GM21723 (cell line): ENCODE results near the gene MUC5B.

Experiments
- ATAC-seq: cut with Tn5 transposase; IDR thresholded peaks from one replicate; pipeline ENCODE4 v1.9.1; 2021; ENCODE audit warnings: mild to moderate bottlenecking, moderate library complexity; ENCODE audit not compliant: unreplicated experiment

MUC5B gene

GRCh38 chr11:1219834-1220815 is 2.7 kb upstream of the MUC5B start:
- ATAC-seq, result no peak

DNA sequence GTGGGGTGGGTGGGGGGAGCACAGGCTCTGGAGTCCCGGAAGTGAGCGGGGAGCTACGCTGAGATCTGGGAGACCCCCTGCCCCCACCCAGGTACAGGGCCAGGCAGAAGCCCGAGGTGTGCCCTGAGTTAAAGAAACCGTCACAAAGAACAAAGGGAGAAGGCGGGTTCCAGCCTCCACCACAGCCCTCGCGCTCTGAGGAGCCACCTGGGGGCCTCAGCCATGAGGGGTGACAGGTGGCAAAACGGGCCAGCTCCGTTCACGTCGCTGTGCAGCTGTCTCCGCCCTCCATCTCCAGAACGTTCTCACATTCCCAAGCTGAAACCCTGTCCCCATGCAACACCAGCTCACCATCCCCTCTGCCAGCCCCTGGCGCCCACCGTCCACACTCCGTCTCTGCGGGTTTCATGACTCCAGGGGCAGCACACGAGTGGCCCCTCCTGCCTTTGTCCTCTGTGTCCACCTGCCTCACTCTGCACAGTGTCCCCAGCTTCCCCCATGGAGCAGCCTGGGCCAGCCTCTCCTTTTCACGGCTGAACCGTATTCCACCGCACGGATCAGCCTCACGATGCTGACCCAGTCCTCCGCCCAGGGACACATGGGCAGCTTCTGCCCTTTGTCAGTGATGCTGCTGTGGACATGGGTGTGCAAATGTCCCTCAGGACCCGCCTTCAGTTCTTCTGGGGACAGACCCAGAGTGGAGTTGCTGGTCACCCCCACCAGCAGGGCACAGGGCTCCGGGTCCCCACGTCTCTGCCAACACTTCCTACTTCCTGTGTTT is 1.7 kb upstream of the MUC5B start:
- no peak for ATAC-seq

DNA sequence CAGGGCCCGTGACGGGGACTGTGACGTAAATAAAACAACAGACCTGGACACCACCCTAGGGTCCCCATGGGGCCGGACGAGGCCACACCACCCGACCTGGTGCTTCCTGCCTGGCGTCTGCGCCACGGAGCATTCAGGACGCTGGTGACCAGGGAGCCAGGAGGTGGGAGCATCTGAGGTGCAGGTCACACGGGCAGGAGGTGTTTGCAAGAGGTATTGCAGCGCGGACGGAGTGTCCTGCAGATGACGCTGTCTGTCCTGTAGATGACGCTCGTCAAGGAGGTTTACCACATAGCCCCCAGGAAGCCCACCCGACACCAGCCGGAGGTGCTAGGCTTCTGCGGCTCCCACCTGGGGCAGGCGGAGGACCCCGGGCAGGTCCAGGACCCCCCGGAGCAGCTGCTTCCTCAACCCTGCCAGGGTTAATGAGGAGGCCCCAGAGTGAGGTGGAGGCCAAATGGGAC is 986 bp upstream of the MUC5B start:
- no peak for ATAC-seq

- no peak for ATAC-seq
Measured at GRCh38 chr11:1223346-1224110, 662 bp downstream of the MUC5B start.

- no peak for ATAC-seq
Measured at GRCh38 chr11:1224111-1224490, 1.2 kb downstream of the MUC5B start.

DNA sequence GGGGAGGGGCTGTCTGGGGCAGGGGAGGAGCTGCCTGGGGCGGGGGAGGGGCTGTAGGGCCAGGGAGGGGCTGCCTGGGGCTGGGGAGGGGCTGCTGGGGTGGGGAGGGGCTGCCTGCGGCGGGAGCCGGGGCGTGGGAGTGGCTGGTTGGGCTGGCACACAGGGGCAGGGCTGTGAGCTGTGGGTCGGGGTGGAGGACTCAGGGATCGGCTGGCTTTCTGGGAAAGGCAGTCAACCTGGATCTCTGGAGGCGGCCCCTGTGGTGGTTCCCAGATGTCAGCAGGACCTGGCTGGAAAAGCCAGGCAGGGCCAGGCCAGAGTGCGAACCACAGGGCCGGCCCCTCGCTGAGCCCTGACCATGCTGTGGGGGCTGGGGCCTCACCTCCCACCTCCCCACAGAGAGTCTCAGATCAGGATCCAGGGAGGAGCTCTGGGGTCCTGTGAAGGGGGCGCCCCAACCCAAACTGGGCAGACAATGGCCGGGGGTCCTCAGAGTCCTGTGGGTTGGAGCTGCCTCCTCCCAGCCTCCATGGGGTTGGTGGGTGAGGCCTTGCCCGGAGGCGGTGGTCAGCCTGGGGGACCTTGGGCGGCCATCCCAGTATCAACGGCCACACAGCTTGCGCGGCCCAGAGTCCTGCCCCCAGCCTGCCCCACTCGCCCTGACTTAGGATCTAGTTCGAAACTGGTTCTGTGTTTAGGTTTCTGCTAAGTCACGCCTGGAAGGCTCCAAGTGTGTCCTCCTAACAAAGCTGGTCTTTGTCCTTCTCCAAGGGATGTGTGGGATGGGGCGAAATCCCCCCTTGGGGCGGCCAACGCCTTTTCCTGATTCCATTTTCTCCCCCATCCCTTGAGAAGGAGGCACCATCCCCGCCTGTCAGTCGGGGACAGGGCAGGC is 1.9 kb downstream of the MUC5B start:
- no peak for ATAC-seq

- no peak for ATAC-seq
Measured at GRCh38 chr11:1225386-1226225, 2.7 kb downstream of the MUC5B start.

GRCh38 chr11:1226226-1226985 is 3.5 kb downstream of the MUC5B start:
- ATAC-seq, result no peak

- no peak for ATAC-seq
Measured at GRCh38 chr11:1226986-1227550, 4.2 kb downstream of the MUC5B start.

- ATAC-seq, result no peak
Measured at GRCh38 chr11:1227551-1228100, 4.8 kb downstream of the MUC5B start.

DNA sequence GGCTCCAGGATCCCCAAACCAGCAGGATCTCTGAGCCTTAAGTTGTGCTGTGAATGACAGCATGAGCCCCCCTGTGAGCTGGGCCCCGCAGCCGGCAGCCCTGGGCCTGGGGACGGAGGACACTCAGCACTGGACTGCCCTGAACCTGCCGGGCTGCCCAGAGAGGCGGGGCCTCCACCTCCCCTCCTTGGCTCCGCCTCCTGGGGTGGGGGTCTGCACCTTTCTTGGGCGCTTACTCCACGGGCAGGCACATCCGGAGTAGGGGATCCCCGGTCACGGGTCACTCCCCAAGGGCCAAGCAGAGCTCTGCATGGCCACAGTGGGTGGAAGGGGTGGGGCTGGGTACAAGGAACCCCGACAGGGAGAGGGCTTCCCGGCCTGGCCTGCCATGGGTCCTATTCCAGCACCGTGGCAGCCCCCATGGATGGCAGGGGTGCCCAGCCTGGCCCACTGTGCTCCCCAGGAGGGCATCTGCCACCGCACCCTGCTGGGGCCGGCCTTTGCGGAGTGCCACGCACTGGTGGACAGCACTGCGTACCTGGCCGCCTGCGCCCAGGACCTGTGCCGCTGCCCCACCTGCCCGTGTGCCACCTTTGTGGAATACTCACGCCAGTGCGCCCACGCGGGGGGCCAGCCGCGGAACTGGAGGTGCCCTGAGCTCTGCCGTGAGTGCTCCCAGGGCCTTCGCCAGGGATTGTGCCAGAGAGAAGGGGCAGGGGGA is 5.4 kb downstream of the MUC5B start:
- ATAC-seq, result no peak

DNA sequence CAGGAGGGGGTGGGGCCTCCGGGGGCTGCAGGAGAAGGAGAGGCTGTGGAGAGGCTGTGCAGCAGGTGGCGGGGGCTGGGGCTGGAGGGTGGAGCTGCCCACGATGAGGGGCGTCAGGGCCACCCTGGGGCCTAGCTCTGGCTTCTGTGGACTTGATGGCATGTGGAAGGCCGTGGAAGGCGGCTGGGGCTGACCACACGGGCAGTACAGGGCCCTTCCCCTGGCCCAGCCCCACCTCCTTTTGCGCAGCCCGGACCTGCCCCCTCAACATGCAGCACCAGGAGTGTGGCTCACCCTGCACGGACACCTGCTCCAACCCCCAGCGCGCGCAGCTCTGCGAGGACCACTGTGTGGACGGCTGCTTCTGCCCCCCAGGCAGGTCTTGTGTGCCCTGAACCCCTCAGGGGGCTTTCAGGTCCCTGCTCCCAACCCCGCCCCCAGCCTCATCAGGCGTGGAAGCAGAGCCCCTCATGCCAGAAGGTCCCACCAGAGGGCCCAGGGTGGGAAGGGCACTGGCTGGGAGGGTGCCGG is 6.1 kb downstream of the MUC5B start:
- ATAC-seq, result no peak

DNA sequence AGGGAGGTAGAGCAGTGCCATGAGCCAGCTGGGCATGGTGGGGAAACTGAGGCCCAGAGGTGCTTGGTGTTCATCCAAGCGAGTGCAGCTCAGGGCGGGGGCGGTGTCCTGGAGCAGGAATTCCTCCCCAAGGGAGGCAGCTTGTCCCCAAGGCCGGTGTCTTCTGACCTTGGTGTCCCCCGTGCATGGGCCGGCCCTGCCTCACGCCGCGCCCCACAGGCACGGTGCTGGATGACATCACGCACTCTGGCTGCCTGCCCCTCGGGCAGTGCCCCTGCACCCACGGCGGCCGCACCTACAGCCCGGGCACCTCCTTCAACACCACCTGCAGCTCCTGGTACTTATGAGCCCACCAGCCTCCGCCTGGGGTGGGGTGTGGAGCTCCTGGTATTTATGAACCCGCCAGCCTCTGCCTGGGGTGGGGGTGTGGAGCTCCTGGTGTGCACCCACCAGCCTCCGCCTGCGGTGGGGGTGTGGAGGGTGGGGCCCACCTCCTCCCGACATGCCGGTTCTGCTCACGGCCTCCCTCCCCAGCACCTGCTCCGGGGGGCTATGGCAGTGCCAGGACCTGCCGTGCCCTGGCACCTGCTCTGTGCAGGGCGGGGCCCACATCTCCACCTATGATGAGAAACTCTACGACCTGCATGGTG is 6.7 kb downstream of the MUC5B start:
- ATAC-seq, result no peak

DNA sequence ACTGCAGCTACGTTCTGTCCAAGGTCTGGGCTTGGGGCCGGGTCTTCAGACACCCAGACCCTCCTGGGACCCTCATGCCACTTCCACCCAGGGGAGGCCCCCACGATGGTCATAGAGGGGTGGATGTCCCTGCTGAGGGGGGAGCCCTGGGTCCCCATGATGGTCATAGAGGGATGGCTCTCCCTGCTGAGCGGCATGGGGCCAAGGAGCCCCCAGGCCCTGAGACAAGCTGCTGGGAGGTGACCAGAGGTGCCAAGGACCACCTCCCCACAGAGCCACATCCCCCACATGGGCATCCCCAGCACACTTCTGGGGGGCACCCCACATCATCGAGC is 7.2 kb downstream of the MUC5B start:
- no peak for ATAC-seq

DNA sequence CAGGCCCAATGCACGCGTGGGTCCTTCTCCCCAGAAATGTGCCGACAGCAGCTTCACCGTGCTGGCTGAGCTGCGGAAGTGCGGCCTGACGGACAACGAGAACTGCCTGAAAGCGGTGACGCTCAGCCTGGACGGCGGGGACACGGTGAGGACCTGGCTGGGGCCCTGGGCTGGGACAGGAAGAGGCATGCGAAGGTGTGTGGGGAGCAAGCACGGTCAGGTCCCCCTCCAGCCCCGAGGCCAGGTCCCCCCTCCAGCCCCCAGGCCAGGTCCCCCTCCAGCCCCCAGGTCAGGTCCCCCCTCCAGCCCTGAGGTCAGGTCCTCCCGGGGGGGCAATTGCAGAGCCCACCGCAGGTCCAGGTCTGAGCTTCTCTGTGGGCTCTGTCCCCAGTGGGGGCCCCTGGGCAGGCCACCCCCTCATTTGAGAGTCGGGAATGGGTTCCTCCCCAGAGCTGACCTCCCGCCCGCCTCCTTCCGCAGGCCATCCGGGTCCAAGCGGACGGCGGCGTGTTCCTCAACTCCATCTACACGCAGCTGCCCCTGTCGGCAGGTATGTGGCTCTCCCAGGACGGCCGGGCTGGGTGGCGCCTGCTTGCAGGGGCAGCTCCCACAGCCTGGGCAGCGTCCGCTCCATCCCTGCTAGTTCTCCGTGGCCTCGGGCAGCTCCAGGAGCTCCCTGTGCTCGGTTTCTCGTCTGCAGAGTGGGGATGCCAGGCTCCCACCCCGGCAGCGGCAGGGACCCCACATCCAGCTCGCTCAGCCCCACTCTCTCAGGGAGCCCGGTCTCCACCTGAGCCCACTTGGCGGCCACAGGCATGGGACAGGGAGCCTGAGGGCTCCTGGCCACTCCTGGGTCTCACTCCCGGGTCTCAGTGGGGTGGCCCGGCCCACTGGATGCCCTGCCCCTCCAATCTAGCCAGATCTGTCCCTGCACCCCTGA is 7.9 kb downstream of the MUC5B start:
- no peak for ATAC-seq
